Activated naive CD4-positive, alpha-beta T cell treated with anti-CD3 and anti-CD28 coated beads, Interleukin-2, amount 50 U/mL, for 24 hours (primary cell): ENCODE data around the gene PIGC.

Source experiments
- H3K27ac Mint-ChIP-seq: one replicate; pipeline ENCODE4 v1.8.0; 2021; ENCODE audit warnings: mild to moderate bottlenecking, mixed read lengths
- H3K27me3 Mint-ChIP-seq: one replicate; pipeline ENCODE4 v1.8.0; 2021; ENCODE audit warnings: mixed read lengths
- H3K36me3 Mint-ChIP-seq: one replicate; pipeline ENCODE4 v1.8.0; 2021; ENCODE audit warnings: mixed read lengths
- H3K4me1 Mint-ChIP-seq: one replicate; pipeline ENCODE4 v1.8.0; 2021; ENCODE audit warnings: mixed read lengths
- H3K4me3 Mint-ChIP-seq: one replicate; pipeline ENCODE4 v1.8.0; 2021; ENCODE audit warnings: mild to moderate bottlenecking, mixed read lengths
- H3K9me3 Mint-ChIP-seq: one replicate; pipeline ENCODE4 v1.8.0; 2021; ENCODE audit warnings: mixed read lengths

The PIGC gene

DNA sequence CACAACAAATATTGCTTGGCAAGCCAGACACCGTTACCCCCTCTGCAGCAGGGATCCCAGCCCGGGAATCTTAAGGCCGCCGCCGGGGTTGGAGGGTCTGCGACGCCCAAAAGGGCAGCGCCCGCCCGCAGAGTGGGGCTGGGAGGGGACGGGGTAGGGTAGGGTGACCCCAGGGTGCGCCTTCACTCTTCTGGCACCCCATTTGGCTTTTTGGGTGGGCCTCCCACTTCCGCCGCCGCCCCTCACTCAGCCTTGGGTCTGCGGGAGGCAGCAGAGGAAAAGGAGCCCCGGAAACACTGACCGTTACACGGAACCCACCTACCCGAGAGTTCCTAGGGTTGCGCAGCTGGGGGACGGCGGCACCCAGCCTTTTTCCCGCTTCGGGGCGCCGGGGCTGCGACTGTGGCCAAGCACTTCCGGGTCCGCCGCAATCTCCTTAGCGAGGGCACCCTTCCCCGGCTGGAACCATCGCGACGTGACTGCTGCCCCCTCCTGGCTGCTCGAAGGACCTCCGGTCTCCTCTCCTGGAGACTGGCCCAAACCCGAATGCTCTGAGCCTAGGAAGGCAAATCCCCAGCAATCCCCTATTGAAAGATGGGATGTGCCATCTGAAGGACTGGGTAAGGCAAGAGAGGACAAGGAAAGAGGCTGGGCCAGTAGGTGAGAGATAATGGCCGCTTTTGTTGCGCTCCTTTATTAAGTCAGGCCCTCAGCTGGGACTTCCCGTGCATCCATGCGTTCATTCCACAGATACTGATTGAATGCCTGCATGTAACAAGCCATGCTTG is at the start of gene PIGC:
Gene PIGC (minus strand): TSS at position 404 of the 788 bp plus-strand sequence. CDS start 1,447 bp downstream, outside the sequence.
- H3K27me3 Mint-ChIP-seq = no peaks in the 10 kb centered on the region
- H3K27ac Mint-ChIP-seq = peak within 1 kb of the TSS; percentile 92
- peaks cover 17% of the 10 kb centered on the region for H3K36me3 Mint-ChIP-seq
- peaks cover 49% of the 10 kb centered on the region for H3K4me1 Mint-ChIP-seq
- no peaks in the 10 kb centered on the region for H3K9me3 Mint-ChIP-seq
- peak within 1 kb of the TSS; percentile 96 for H3K4me3 Mint-ChIP-seq

DNA sequence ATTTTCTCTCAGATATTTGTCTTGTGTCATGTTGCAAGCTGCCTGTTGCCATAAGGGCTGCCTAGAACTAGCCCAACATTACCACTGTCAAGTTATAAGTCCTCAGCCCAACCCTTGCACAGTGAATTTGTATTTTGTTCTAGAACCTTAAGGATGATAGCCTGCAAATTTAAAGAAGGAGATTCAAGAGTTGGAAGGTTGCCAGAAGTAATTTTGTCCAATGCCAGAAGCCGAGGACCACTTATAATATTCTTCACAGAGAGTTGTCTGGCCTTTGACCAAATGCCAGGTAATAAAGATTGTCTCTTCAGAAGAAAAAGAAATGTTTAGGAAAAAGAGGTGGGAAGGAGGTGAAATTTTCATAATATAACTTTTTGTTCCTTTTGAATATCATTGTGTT is 48.6 kb upstream of the PIGC start:
- H3K27ac Mint-ChIP-seq = no peak overlapping the region
- H3K9me3 Mint-ChIP-seq = no peaks in the 10 kb centered on the region
- H3K27me3 Mint-ChIP-seq = peaks cover 1% of the 10 kb centered on the region
- H3K4me3 Mint-ChIP-seq = no peak overlapping the region
- H3K4me1 Mint-ChIP-seq = peaks cover 6% of the 10 kb centered on the region
- H3K36me3 Mint-ChIP-seq = no peaks in the 10 kb centered on the region

DNA sequence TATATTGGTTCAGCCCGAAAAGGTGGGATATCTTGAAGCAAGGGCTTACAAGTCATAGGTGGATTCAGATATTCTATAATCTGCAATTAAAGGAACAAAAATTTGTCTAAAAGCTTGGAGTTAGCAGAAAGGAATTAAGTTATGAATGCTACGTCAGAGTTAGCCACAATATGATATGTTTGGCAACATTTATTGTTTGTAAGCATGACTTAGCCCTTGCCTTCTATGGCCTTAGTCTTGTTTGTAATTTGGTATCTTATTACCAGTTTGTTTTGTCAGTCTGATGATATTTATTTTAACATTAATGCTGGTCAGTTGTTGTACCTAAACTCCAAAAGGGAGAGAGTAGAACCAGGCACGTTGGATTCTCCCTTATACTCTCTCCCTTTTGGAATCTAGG is 46.0 kb upstream of the PIGC start:
- Mint-ChIP-seq H3K27ac (no peak overlapping the region), H3K4me3 (no peak overlapping the region), H3K4me1 (peaks cover 12% of the 10 kb centered on the region), H3K36me3 (no peaks in the 10 kb centered on the region), H3K27me3 (peaks cover 1% of the 10 kb centered on the region), H3K9me3 (no peaks in the 10 kb centered on the region)

DNA sequence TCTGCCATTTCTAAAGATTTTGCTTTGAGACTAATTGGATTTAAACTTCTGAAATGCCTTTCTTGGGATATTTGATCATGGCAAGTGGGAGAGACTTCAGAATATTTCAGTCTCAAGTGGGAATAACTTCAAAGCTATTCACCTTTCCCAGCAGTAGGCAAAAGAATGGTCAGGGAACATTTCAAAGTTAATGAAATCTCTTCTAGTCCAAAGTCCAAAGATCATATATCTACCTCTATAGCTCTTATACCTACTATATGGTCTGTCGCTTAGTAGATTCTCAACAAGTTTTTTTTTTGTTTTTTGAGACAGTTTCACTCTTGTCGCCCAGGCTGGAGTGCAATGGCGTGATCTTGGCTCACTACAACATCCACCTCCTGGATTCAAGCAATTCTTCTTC is 44.5 kb upstream of the PIGC start:
- H3K36me3 Mint-ChIP-seq = no peaks in the 10 kb centered on the region
- H3K4me3 Mint-ChIP-seq = no peak overlapping the region
- H3K27ac Mint-ChIP-seq = no peak overlapping the region
- H3K9me3 Mint-ChIP-seq = no peaks in the 10 kb centered on the region
- peaks cover 1% of the 10 kb centered on the region for H3K27me3 Mint-ChIP-seq
- H3K4me1 Mint-ChIP-seq = peaks cover 17% of the 10 kb centered on the region

DNA sequence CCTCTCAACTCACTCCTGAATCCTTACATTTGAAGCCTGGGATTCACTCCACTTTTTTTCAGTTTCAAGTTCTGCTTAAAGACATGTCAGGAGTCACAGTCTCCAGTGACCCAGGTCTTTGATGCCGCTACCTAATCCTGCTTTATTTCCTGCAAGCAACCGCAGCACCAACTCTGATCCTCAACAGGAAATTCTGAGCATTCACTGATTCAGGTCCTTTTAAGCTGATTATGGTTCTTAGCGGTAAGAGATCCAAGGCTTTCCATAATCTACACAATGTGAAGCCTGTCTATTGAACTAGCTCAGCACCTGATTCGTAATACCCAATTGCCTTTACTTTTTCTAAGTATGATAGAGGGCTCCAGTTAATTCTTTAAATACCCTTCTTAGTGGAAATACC is 43.7 kb upstream of the PIGC start:
- no peak overlapping the region for H3K4me3 Mint-ChIP-seq
- peaks cover 17% of the 10 kb centered on the region for H3K4me1 Mint-ChIP-seq
- peaks cover 1% of the 10 kb centered on the region for H3K27me3 Mint-ChIP-seq

DNA sequence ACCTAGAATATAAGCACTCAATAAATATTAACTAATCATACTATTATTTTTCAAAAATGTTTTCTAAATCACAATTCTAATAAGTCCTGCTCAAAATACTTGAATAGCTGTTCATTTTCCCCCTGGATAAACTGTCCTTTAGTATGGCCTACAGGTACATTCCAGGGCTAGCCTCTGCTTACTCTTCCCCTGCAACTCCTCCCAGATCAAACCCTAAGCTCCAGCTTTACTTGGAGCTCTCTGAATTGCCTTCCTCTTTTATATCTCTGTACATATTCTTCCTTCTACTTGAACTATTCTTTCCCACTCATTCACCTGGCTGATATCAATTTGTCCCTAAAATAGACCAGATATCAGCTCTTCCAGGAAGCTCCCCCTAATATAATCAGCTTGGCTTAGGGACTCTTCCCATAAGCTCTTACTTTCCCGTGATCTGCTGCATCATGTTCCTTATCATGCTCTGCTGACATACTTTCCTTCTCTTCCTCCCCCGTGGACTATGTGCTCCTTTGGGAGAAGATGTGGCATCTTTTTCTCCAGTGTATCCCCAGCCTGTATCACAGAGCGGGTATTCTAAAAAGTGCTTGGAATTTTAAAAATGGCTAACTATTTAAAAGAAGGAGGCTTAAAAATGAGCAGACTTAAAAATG is 43.1 kb upstream of the PIGC start:
- Mint-ChIP-seq H3K9me3 (no peaks in the 10 kb centered on the region), H3K27me3 (peaks cover 1% of the 10 kb centered on the region), H3K4me1 (peaks cover 17% of the 10 kb centered on the region), H3K4me3 (no peak overlapping the region), H3K27ac (no peak overlapping the region), H3K36me3 (no peaks in the 10 kb centered on the region)

More for the DNA sequence above, 43.7 kb upstream of the PIGC start:
- H3K27ac Mint-ChIP-seq = no peak overlapping the region
- H3K9me3 Mint-ChIP-seq = no peaks in the 10 kb centered on the region
- H3K36me3 Mint-ChIP-seq = no peaks in the 10 kb centered on the region

DNA sequence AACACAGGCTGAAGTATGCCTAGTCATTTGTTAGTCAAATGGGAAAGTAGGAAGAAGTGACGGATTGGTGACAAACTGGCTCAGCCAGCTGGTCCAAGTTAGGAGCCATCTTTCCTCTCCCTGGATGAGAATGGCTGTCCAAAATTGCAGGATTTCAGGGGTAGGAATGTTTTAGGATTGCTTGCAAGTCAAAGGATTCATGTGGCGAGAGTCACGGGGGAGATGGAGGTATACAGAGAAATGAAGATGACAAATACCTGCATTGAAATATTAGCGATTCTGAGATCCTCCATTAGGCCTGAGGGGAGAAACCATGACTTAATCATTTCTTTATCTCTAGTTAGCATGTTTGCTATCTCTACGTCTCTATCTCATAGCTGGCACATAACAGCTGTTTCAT is 41.8 kb upstream of the PIGC start:
- no peak overlapping the region for H3K4me3 Mint-ChIP-seq
- peaks cover 18% of the 10 kb centered on the region for H3K4me1 Mint-ChIP-seq
- no peak overlapping the region for H3K27ac Mint-ChIP-seq
- no peaks in the 10 kb centered on the region for H3K9me3 Mint-ChIP-seq
- no peaks in the 10 kb centered on the region for H3K36me3 Mint-ChIP-seq
- peaks cover 1% of the 10 kb centered on the region for H3K27me3 Mint-ChIP-seq

DNA sequence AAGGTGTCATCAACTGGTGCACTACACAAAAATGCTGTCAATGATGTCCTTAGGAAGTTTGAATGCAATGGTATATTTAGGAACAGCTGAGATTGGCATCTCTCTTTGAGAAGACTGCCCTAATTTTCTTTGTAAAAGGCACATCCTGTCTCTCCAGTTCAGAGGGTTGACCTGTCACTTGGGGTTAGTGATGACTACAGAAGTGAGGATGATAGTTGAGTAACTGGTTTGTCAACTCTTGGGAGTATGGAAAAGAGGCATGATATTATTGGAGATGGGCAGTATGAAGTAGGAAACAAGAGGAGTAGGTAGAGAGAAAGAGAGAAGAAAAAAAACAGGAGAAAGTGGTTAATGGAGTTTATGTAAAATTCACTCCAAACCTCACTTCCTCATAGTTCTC is 40.4 kb upstream of the PIGC start:
- Mint-ChIP-seq H3K9me3 (no peaks in the 10 kb centered on the region), H3K27me3 (peaks cover under 1% of the 10 kb centered on the region), H3K36me3 (no peaks in the 10 kb centered on the region), H3K27ac (no peak overlapping the region), H3K4me1 (peaks cover 26% of the 10 kb centered on the region), H3K4me3 (no peak overlapping the region)

DNA sequence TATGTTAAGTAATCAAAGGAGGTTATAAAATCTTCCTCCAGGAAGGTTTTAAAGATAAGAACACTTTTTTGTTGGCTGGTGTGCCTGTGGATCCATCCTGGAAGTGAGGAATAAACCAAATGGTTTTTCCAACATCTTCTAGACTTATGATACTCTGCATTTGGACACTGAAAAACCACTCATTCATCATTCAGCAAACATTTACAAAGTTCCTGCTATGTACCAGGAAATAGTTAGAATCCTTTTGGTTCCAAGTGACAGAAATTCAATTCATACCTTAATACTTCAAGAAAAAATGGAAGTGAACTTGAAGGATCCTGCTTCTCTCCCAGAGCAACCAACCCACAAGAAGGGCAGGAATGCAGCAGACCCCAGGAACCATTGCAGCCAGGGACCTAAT is 39.6 kb upstream of the PIGC start:
- no peaks in the 10 kb centered on the region for H3K9me3 Mint-ChIP-seq
- H3K27ac Mint-ChIP-seq = no peak overlapping the region
- H3K4me3 Mint-ChIP-seq = no peak overlapping the region
- H3K27me3 Mint-ChIP-seq = no peaks in the 10 kb centered on the region
- no peaks in the 10 kb centered on the region for H3K36me3 Mint-ChIP-seq
- peaks cover 26% of the 10 kb centered on the region for H3K4me1 Mint-ChIP-seq

DNA sequence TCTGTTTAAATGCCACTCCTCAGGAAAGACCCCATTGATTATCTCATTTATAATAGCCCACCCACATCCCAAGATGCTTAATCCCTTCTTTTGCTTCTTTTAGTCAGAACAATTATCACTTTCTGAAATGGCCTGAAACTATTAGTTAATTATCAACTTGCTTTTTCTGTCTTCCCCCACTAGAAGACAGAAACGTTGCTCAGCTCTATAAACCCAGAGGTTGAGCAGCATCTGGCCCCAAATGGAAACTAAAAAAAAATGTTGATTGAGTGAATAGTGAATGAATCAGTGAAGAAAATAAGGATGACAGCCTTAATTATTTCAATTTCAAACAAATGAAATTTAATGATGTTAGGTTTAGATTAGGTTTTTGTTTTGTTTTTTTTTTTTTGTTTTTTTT is 38.2 kb upstream of the PIGC start:
- Mint-ChIP-seq H3K36me3 (no peaks in the 10 kb centered on the region), H3K27me3 (no peaks in the 10 kb centered on the region), H3K4me3 (no peak overlapping the region), H3K27ac (no peak overlapping the region), H3K4me1 (peaks cover 17% of the 10 kb centered on the region), H3K9me3 (no peaks in the 10 kb centered on the region)

DNA sequence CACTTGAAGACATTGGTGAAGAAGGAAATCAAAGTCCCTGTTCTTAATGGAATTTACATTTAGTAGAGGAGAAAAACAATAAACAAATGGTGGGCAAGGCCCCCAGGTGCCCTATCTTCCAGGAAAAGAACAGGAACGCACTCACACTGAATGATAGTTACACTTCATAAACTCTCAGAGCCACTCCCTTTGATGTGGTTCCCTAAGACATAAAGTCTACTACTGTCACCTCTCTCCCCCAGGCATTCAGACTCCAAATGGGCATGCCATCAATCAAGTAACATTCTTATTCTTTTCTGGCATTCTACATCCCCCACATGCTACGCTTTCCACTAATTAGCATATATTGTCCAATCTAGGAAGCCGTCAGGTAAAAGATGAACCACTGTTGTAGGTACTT is 36.6 kb upstream of the PIGC start:
- Mint-ChIP-seq H3K27ac (no peak overlapping the region), H3K9me3 (no peaks in the 10 kb centered on the region), H3K27me3 (no peaks in the 10 kb centered on the region), H3K4me3 (no peak overlapping the region), H3K4me1 (peaks cover 14% of the 10 kb centered on the region), H3K36me3 (no peaks in the 10 kb centered on the region)

DNA sequence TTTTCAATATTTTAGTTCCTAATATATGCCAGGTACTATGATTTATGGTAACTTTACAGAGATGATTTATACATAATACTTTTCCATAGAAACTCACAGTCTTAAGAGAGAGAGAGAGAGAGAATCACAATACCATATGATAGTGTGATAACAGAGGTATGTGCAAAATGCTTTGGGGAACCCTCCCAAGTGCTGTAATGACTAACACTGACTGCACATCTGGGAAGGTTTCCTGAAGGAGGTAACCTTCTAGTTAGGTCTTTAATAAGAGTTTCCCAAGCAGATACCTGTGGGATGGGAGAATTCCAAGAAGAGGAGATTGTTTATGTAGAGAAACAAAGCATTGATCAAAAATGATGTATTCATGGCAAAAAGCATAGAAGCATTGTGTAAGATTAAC is 34.6 kb upstream of the PIGC start:
- H3K27ac Mint-ChIP-seq = no peak overlapping the region
- H3K4me3 Mint-ChIP-seq = no peak overlapping the region
- H3K27me3 Mint-ChIP-seq = no peaks in the 10 kb centered on the region
- no peaks in the 10 kb centered on the region for H3K36me3 Mint-ChIP-seq
- no peaks in the 10 kb centered on the region for H3K9me3 Mint-ChIP-seq
- peaks cover 13% of the 10 kb centered on the region for H3K4me1 Mint-ChIP-seq

DNA sequence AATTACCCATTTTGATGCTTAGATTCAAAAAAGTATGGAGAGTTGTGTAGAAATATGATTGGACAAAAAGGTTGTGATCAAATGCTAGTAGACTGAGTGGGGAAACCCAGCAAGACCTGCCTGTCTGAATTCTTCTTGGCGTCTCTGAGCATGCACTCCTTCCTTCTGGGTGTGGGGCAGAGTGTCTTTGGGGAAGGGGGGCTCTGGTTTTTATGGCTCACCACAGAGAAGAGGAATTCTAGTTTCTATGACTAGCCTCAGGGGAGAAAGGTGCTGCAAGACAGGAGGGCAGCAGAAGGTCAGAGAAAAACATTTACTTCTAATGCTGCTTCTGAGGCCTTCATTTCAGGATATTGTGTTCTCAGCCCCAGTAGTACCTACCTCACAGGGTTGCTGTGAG is 33.9 kb upstream of the PIGC start:
- Mint-ChIP-seq H3K4me3 (no peak overlapping the region), H3K27ac (no peak overlapping the region), H3K4me1 (peaks cover 13% of the 10 kb centered on the region), H3K27me3 (no peaks in the 10 kb centered on the region), H3K36me3 (no peaks in the 10 kb centered on the region), H3K9me3 (no peaks in the 10 kb centered on the region)

DNA sequence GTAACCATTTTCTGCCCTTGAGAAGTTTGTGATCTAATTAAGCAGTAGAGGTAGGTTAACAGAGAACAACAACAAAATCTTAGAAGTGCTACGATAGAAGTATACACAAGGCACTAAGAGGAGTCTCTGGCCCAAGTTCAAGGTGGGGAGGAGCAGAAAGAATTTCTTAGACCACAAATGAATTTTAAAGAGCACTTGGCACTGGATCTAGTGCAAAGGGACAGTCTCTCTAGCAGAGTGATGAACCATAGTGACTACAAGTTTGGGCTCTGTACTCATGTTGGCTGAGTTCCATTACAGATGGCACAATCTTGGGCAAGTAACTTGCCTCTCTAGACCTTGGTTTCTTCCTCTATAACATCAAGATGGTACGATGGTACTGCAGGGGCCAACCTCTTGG is 33.3 kb upstream of the PIGC start:
- Mint-ChIP-seq H3K9me3 (no peaks in the 10 kb centered on the region), H3K4me1 (peaks cover 13% of the 10 kb centered on the region), H3K27ac (no peak overlapping the region), H3K27me3 (no peaks in the 10 kb centered on the region), H3K36me3 (no peaks in the 10 kb centered on the region), H3K4me3 (no peak overlapping the region)

DNA sequence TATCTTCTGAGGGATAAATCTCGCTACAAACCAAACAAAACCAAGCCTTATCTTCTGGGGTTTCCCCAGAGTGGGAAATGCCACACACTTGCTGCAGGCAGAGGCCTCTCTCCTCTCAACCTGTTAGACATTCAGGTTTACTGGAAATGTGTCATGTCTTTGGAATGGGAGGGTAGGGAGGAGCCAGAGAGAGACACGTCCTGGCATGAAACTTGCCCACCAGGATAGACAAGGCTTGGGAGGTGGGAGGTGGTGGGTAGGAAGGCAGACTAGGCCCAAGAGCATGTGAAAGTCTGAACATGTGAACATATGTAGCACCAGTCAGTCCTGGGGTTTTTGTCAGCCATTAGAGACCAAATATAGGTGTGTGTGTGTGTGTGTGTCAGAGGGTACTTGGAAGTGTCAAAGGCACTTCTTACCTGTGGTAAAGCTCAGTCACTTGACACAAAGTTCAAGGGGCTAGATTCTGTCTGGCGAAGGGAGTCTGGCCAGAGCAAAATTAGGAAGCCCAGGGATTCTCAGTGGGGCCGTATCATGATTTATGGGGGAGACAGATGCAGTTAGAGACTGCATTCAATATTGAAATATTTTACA is 32.4 kb upstream of the PIGC start:
- Mint-ChIP-seq H3K27ac (no peak overlapping the region), H3K36me3 (no peaks in the 10 kb centered on the region), H3K27me3 (no peaks in the 10 kb centered on the region)

DNA sequence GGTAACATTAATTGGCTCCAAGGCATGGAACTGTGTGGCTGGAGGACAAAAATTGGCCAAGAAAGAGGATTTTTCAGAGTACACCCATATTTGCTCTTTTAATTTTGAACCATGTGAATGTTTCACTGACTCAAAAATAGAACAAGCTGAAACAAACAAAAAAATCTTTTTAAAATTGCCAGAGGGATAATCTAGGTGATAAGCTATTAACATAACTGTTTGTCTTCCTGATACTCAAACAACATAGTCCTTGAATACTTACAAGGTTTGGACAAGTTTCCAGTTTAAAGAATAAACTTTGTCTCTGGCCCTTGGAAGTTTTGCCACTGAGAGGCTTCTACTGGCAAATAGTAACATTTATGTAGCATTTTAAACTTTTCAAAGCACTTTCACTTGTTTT is 30.0 kb upstream of the PIGC start:
- H3K9me3 Mint-ChIP-seq = no peaks in the 10 kb centered on the region
- H3K4me3 Mint-ChIP-seq = no peak overlapping the region

More for the DNA sequence above, 32.4 kb upstream of the PIGC start:
- no peak overlapping the region for H3K4me3 Mint-ChIP-seq
- peaks cover 13% of the 10 kb centered on the region for H3K4me1 Mint-ChIP-seq
- H3K9me3 Mint-ChIP-seq = no peaks in the 10 kb centered on the region

More for the DNA sequence above, 30.0 kb upstream of the PIGC start:
- peaks cover 4% of the 10 kb centered on the region for H3K4me1 Mint-ChIP-seq
- no peaks in the 10 kb centered on the region for H3K36me3 Mint-ChIP-seq
- no peaks in the 10 kb centered on the region for H3K27me3 Mint-ChIP-seq
- no peak overlapping the region for H3K27ac Mint-ChIP-seq
